ENCODE data around the gene FAM163B.
A peak's percentile ranks its signal among the peaks of the same experiment; 100 is the strongest.

The FAM163B gene

DNA sequence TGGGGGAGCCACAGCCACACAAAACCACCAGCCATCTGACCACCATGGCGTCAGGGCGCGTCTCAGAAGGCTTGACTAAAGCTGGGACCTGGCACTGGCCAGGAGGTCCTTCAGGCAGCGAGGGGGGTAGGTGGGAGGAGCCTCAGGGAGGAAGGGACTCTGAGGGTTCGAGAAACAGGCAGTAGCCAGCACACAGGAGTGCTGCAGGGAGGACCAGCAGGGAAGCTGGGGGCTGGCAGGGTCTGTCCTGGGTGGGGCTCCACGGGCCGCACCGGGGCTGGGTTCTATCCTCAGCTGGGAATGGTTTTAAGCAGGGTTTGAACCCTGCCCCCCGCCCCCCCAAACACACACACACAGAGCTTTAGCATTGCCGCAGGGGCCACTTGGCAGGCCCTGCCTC lies 7.4 kb downstream of the FAM163B start:
- DNase-seq (ENCODE audit: extremely low read depth in 1 of 2, low read depth in 1 of 2): no peak

DNA sequence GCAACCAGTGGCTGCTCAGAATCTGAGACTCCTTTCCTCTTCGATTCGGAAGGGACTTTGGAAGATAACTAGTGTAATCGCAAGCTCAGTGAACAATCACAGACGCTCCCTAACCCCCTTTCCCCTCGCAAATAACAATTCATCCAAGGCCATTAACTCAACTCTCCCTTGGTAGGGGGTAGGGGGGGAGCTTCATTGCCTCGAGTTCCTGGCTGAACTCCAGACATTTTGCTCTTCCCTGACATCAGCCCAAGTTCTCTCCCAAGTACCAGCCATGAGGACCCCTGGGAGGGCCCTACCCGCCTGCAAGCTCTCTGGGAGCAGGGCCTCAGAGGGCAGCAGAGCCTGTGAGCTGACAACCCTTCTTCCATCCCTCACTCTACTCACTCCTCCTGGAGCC lies 8.4 kb downstream of the FAM163B start:
- no peak for DNase-seq (ENCODE audit: extremely low read depth in 1 of 2, low read depth in 1 of 2)

DNA sequence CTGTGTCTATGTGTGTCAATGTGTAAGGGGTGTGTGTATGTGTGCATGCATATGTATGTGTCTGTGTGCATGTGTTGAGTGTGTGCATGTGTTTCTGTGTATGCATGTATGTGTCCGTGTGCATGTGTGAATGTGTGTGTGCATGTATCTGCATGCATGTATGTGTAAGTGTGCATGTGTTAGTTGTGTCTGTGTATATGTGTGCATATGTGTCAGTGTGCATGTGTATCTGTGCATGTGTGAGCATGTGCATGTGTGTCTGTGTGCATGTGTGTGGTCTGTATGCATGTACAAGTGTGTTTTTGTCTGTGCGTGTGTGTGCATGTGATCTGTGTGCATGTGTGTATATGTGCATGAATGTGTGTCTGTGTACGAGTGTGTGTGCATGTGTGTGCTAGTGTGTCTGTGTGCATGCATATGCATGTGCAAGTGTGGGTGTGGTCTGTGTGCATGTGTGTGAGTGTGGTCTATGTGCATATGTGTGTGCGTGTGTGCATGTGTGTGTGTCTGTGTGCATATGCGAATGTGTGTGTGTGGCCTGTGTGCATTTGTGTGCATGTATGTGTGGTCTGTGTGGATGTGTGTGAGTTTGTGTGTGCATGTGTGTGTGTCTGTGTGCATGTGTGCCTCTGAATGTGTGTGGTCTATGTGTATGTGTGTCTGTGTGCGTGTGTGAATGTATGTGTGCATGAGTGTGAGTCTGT lies 9.6 kb downstream of the FAM163B start:
- no peak for DNase-seq (ENCODE audit: extremely low read depth in 1 of 2, low read depth in 1 of 2)

DNA sequence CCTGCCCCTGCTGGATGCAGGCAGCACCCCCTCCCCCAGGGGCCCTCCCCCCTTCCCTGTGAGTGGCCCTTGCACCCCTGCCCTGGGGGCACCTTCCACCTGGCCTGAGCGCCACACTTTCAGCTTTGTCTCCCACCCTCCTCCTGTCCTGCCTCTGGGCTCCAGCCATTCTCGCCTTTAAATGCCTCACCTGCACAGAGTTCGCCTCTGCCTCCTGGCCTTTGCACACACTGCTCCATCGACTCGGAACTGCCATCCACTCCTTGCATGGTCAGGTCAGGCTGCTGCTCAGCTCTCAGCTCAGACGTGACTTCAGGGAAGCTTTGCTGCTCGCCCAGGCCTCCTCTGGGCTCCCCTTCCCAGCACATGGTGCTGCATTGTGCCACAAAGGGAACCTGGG lies 10.2 kb downstream of the FAM163B start:
- no peak for DNase-seq (ENCODE audit: extremely low read depth in 1 of 2, low read depth in 1 of 2)

DNA sequence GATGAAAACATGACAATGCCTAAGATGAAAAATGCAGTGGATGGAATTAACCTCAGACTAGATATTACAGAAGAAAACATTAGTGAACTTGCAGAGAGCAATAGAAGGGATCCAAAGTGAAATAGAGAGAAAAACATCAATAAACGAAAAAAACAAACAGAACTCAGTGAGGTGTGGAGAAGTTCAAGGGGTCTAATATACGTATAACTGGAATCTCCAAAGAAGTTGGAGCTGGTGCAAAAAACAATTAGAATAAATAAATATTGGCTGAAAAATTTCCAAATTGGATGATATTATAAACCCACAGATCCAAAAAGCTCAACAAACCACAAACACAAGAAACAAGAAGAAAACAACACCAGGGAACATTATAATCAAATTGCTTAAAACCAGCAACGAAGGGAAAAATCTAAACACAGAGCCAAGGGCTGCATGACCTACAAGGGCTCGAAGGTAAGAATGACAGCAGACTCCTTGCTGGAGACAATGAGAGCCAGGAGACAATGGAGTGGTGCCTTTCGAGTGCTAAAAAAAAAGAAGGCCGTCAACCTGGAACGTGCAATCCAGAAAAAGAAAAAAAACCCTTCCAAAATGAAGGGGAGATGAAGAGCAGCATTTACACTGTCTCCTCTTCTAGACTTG lies 11.8 kb downstream of the FAM163B start:
- no peak for DNase-seq (ENCODE audit: extremely low read depth in 1 of 2, low read depth in 1 of 2)

DNA sequence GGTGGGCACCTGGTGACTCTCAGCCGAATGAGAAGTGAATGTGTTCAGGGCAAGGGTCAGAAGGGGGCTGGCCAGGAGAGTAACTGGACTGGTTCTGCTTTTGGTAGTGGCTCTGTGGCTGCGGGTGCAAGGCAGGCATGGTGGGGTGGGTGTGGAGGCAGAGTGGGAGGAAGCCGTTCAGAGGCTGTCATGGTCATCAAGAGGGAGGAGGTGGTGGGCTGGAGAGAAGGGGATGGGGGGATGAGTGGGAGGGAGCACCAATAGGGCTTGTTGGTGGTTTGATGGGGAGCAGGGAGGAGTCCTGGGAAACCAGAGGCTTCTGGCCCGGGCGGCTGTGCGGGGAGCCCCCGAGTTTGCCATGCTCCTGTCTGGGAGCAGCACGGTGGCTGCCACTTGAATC lies 13.3 kb downstream of the FAM163B start:
- DNase-seq (ENCODE audit: extremely low read depth in 1 of 2, low read depth in 1 of 2): no peak

DNA sequence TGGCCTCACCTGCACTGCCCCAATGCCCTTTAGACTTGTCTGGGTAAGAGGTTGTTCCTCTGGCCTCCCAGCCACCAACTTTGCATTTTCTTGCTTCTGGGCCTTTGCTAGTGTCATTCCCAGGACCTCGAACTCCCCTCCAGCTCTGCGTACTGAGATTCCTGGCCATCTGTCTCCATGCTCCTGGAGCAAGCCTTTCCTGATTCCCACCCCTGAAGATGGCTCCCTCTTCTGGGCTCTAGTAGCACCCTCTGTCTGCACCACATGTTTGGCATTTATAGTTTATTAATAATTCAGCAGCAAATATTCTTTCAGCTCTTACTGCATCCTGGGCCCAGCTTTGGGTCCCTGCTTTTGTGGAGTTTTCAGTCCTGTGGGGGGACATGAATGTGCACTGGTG lies 14.9 kb downstream of the FAM163B start:
- DNase-seq (ENCODE audit: extremely low read depth in 1 of 2, low read depth in 1 of 2): no peak

DNA sequence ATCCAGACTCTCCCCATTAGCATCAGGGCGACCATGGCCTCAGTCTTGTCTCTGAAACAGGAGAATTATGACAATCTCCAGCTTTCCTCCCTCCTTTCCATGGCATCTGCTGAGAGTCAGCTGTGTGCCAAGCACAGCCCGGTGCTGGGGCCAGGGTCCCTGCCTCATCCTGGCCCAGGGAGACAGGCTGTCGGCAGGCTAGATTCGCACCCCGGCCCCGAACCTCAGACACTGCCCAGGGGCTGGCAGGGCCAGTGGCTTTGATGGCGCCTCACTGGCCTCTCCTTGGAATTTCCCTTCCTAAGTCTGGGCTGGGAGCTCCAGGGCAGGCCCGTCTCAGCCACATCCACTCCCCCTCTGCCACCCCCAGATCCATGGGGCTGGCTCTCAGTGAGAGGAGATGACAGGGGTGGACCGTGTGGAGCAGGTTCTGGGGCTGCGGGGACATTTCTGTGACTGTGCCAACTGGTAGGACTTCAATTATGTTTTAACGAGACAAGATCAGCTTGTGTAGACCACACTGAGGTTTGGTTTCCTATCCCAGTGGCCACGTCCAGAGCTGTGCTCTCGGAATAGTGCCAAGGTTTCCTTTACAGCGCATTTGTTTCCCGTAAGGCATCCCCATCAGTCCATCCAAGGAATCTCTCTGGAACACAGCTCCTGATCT lies 15.5 kb downstream of the FAM163B start:
- no peak for DNase-seq (ENCODE audit: extremely low read depth in 1 of 2, low read depth in 1 of 2)

DNA sequence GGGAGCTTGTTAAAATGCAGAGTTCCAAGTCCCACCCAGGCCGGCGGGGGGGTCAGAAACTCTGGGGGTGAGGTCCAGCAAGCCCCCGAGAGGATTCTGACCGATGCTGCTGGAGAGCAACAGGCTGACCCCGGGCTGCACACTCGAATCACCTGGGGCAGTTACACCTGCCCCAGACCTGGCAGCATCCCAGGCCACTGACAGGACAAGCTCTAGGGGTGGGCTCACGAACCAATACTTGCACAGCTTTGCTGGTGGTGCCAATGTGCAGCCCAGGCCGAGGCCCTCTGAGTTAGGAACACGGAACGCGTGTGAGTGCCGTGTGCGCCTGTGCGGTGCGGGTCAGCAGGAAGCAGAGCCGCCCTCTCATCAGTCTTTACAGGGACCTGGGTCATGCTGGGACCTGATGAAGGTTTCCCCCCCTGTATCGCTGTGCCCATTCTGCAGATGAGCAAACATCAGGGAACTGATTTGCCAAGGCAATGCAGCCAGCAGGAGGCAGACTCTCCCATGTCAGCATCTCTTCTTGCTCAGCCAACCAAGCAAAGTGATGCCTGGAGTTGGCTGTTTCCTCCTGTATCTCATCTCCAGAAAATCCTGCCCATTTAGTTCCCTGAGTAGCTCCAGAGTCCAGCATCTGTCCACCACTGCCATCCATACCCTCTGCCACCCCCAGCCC lies 16.3 kb downstream of the FAM163B start:
- DNase-seq (ENCODE audit: extremely low read depth in 1 of 2, low read depth in 1 of 2): no peak

DNA sequence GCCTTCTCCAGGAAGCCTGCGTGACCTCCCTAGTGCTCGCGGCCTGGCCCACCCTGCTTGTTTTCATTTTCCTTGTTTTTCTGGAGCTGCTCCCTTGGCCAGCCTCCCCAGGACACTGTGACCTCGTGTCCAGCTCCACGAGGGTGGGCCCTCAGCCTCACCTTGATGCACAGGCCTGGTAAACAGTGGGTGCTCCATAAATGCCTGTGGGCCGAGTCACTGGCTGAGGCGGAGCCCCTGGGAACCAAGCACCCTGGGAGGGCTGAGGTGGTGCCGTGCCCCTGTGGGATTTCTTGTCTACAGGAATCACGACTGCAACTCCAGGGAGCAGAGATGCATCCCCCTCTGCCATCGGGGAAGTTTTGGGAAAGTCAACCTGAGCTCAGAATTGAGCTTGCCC lies 17.2 kb downstream of the FAM163B start:
- no peak for DNase-seq (ENCODE audit: extremely low read depth in 1 of 2, low read depth in 1 of 2)

DNA sequence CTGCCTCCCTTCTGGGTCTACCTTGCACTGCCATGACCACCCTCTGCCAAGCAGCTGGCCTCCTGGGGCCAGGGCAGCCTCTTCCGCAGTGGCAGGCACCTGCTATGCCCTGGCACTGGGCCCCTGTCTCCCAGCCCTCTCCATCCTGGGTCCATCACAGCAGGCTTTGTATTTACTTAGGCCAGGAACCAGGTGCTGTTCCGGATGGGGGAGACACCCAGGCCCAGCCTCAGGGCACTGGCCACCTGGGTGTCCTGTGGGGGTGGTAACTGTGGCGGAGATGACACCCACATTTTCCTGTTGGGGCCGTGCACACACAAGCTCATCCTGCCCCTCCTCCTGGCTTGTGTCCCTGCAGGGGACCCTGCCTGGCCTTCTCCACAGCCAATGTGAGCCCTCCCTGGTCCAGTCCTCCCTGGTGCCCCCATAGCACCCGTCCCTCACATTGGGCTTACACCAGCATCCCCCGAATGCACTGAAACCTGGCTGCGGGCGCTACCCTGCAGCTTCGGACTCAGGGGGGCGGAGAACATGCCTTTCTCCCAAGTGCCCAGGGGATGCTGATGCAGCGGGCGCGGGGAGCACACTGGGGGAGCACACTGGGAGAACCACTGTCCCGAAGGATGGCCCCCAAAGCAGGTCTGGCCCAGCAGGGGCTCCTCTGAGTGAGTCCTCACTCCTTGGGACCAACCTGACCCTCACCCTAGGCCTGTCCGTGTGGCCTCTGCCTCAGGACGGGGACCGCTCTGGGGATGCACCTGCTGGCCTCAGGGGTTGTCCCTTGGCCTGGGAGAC lies 17.9 kb downstream of the FAM163B start:
- DNase-seq (ENCODE audit: extremely low read depth in 1 of 2, low read depth in 1 of 2): no peak

DNA sequence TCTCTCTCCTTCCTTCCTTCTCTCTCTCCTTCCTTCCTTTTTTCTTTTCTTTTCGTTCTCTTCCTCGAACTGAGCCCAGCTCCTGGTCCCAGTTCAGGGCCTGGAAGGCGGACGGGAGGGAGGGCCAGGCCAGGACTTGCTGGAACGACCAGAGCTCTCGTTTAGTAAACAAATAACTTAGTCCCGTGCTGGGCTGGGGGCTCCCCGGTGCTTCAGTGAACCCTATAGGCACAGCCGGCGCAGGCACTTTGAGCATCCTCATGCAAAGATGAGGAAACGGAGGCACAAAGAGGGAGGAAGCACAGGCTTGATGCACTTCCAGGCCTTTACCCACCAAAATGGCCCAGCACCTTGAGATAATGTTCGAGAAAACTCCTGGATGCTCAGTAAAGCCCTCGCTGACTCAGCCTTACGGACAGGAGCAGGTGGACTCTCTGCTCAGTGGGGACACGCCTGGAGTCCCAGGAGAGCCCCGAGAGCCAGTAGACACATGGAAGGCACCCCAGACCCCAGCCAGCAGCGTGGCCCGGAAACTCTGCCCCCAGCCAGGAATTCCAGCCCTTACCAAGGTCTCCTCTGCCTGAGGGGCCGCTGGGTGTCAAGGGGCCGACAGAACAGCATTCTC lies 18.8 kb downstream of the FAM163B start:
- DNase-seq (ENCODE audit: extremely low read depth in 1 of 2, low read depth in 1 of 2): no peak

DNA sequence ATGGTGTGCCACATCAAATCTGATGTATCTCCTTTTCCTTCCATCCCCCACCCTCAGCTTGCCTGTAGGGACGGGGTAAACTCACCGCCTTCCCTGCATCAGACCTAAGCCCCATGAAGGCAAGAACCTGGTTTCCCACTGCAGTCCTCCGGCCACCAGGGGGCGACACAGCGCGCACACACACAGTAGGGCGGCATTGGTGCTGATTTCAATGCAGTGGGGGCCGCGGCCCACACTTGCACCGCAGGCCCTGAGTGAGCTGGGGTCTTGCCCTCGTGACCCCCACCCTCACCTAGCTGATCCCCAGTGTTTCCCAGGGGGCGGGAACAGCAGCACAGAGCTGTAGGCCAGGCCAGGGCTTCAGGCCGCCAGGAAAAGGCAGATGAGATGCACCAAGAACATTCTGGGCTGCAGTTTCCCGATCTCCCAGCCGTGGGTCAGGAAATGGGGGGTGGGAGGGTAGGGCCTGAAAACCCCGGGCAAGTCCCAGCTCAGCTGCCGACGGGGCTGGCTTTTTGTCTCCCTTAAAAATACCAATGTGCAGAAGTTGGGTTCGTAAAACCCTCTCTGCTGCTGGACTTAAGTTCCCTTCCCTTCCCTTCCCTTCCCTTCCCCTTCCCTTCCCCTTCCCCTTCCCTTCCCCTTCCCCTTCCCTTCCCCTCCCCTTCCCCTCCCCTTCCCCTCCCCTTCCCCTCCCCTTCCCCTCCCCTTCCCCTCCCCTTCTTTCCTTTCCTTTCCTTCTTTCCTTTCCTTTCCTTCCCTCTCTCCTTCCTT lies 19.5 kb downstream of the FAM163B start:
- peak; percentile 6 to 8 for DNase-seq (ENCODE audit: extremely low read depth in 1 of 2, low read depth in 1 of 2)

DNA sequence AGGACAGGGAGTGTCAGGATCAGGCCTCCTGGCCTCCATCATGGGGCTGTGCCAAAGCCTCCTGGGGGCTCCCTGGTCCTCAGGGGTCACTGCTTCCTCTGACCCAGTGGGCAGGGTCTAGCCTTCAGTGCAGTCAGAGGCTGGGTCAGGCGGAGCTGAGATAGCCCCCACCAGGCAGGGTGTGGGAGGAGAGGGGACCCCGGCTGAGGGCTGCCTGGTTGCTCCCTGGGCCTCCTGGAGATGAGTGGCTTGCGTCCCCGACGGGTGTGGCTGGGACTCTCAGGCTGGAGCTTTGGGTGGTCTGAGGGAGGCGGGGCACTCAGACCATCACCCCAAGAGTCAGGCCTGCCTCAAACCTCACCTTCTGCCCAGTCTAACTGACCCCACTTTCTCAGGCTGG lies 21.7 kb downstream of the FAM163B start:
- DNase-seq (ENCODE audit: extremely low read depth in 1 of 2, low read depth in 1 of 2): no peak

DNA sequence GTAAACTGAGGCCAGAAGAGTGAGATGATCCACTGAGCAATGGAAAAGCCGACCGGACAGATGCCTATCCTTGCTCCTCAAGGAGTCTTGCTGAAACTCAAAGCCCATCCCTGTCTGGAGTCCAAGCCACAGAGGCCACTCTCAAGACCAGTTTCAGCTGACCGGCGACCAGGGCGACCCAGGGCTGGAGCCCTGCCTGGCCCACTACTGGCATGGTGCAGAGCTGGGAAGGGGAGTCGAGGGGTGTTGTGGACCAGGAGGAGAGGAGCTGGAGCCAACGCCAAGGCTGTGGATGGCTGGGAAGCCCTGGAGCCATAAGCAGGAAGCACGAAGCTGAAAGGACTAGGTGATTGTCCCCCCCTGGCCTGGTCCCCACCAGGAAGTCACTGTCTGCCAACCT lies 22.1 kb downstream of the FAM163B start:
- DNase-seq (ENCODE audit: extremely low read depth in 1 of 2, low read depth in 1 of 2): no peak

DNA sequence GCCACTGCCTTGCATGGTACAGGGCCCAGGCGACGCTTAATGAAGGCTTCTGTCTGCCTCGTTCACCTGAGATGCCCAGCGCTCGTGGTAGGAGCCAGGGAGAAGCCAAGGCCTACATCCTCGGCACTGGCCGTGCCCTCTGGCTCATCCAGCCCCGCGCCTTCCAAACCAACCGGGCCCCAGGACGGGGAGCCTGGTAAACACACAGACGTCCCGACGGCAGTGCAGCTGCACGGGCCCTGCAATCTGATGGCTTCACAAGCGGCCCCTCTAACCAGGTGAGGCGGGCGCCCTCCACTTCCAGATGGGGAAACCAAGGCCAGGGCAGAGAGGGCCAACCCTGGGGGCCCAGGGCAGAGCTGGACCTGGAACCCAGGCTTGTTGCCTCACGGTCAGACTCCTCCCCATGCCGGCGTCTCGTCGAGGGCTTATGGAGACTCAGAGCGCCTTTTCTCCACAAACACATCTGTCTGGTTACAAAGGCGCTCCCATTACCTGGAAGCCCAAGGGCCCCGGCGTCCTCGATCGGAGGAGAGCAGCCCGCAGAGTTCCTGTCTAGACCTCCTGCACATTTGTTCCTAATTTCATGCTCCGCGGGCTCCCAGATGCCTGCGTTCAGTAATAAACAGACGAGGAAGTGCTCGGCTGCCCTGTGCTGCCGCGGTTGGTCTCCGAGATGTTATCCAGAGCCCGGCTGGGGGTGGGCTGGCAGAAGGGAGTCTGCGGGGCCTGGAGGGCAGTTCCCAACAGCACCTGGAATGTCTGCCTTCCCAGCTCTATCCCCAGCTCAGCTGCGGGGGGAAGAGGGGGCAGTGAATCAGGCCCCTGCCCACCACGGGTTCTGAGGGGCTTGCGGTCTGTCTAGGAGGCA lies 23.5 kb downstream of the FAM163B start:
- DNase-seq (ENCODE audit: extremely low read depth in 1 of 2, low read depth in 1 of 2): no peak

DNA sequence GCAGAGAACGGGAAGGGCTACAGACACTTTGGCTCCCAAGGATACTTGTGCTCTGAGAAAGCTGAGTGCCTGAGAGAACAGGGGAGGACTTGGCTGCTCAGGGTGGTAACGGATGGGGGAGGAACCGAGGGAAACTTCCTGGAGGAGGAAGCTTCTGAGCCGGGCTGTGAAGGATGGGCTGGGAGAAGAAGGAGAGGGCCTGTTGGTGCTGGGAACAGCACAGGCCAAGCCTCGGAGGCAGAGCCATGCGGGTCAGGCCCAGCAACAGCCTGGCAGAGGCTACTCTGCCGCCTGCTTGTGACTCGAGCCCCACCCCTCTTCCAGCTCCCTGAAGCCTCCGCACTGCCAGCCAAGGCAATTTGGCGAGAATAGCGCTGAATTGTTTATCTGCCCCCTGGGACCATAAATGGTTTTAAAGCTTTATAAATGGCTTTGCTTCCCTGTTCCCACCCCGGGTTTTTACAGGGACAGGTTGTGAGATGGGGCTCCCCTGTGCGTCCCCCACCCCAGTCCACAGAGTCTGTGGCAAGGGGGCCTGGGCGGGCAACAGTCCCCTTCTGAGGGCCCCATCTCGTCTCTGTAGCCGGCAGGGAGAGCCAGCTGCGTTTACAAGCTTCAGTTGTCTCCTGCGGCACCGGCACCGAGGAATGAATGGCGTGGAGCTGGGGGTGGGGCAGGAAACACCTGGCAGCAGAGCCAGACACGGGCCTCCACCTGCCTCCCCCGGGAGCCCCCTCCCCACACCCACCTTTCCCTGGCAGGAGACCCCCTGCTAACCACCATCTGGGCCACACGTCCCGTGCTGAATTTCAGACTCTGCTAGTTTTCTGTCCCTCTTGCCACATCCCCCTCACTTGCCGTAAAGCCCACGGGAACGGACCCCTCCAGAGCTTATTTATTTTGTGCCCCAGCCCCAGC lies 24.4 kb downstream of the FAM163B start:
- DNase-seq (ENCODE audit: extremely low read depth in 1 of 2, low read depth in 1 of 2): no peak

DNA sequence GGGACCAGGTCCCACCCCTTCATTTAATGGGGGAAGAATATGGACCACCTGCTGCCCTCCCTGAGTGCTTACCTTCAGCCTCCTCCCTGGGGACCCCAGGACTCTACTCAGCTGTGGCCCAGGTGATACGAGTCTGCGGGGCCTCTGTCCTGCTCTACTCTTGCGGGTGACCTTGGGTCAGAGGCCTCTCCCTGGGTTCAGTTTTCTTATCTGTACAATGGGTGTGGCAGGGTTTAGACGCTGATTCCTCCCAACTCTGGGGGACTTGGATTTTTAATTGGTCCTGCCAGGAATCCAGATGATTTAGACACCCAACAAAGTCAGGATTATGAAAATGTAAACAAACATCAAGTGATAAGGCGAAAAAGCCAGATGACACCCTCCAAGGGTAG lies 25.0 kb downstream of the FAM163B start:
- DNase-seq (ENCODE audit: extremely low read depth in 1 of 2, low read depth in 1 of 2): no peak
